GM19099 (cell line): ENCODE results near the gene IL17RD.

ENCODE experiments used
- POLR2A ChIP-seq: IDR thresholded peaks from 3 replicates; pipeline ENCODE4 v1.6.1; 2011; ENCODE audit warnings: low read depth; ENCODE audit not compliant: insufficient read length; ENCODE audit errors: extremely low read depth

The IL17RD gene

GRCh38 chr3:57120451-57121174, 44.5 kb downstream of the IL17RD start:
- TF ChIP-seq POLR2A = no peak

GRCh38 chr3:57120040-57120439, 45.1 kb downstream of the IL17RD start:
- TF ChIP-seq POLR2A = no peak

- no peak for TF ChIP-seq POLR2A
Measured at GRCh38 chr3:57118254-57118653, 46.9 kb downstream of the IL17RD start.

GRCh38 chr3:57116501-57116900, 48.7 kb downstream of the IL17RD start:
- no peak for TF ChIP-seq POLR2A

- TF ChIP-seq POLR2A = no peak
Measured at GRCh38 chr3:57112206-57112605, 52.9 kb downstream of the IL17RD start.

- TF ChIP-seq POLR2A = no peak
Measured at GRCh38 chr3:57110798-57111197, 54.4 kb downstream of the IL17RD start.

- TF ChIP-seq POLR2A = no peak
Measured at GRCh38 chr3:57110214-57110613, 54.9 kb downstream of the IL17RD start.

GRCh38 chr3:57109437-57110199, 55.5 kb downstream of the IL17RD start:
- no peak for TF ChIP-seq POLR2A

GRCh38 chr3:57108684-57109083, 56.5 kb downstream of the IL17RD start:
- TF ChIP-seq POLR2A = no peak

- TF ChIP-seq POLR2A = no peak
Measured at GRCh38 chr3:57105585-57105984, 59.6 kb downstream of the IL17RD start.

- no peak for TF ChIP-seq POLR2A
Measured at GRCh38 chr3:57100046-57100695, 65.0 kb downstream of the IL17RD start.

GRCh38 chr3:57098418-57099310, 66.5 kb downstream of the IL17RD start:
- no peak for TF ChIP-seq POLR2A

- TF ChIP-seq POLR2A = no peak
Measured at GRCh38 chr3:57097536-57097935, 67.6 kb downstream of the IL17RD start.

- TF ChIP-seq POLR2A = no peak
Measured at GRCh38 chr3:57095363-57095762, 69.8 kb downstream of the IL17RD start.

- no peak for TF ChIP-seq POLR2A
Measured at GRCh38 chr3:57094575-57094974, 70.6 kb downstream of the IL17RD start.

- TF ChIP-seq POLR2A = no peak
Measured at GRCh38 chr3:57093971-57094535, 71.1 kb downstream of the IL17RD start.
